IMR-90 (cell line): ENCODE results near the gene TREH. TPM values are rescaled to one million over a fixed set of nuclear protein-coding genes. Genes with fewer than 3 reads are reported as not detected.

Source experiments
- ATAC-seq: fragments of 200-7000 bp; cut with Tn5 transposase; 2 replicates; pipeline ENCODE4 v1.9.1; 2020; ENCODE audit warnings: low read depth, mild to moderate bottlenecking, moderate library complexity
- BruUV-seq: library from RNA; stranded (reverse); fragments of 400-500 nt; replicated peaks from 2 replicates; lab custom pipeline; 2021; lab: Mats Ljungman, UMichigan
- CTCF ChIA-PET: fragments of 300-600 bp; formaldehyde crosslinking; extraction: SDS; loops from one replicate; lab custom pipeline; 2021; ENCODE audit warnings: antibody characterized with exemption; lab: Yijun Ruan, JAX
- POLR2A ChIA-PET: fragments of 300-600 bp; sonication (Branson Sonifier 250); formaldehyde crosslinking; loops from one replicate; lab custom pipeline; 2022; ENCODE audit warnings: antibody characterized with exemption; ENCODE audit not compliant: unreplicated experiment; lab: Charles Lee
- DNase-seq: peaks from one replicate; pipeline ENCODE4 v3.0.0; 2013
- H2AFZ ChIP-seq: replicated peaks from 2 replicates; pipeline ENCODE3; 2013; ENCODE audit warnings: low read length, mild to moderate bottlenecking; ENCODE audit not compliant: poor library complexity
- H2AK5ac ChIP-seq: 2 replicates; pipeline ENCODE4 v1.6.1; 2013; ENCODE audit warnings: low read depth, low read length, inconsistent platforms
- H2AK9ac ChIP-seq: replicated peaks from 2 replicates; pipeline ENCODE3; 2013; ENCODE audit warnings: mild to moderate bottlenecking, low read depth, low read length, moderate library complexity; ENCODE audit not compliant: poor library complexity
- H2BK120ac ChIP-seq: 2 replicates; pipeline ENCODE4 v1.6.1; 2013; ENCODE audit warnings: low read depth, low read length, inconsistent platforms
- H2BK15ac ChIP-seq: 3 replicates; pipeline ENCODE4 v1.6.1; 2013; ENCODE audit warnings: low read depth, low read length, inconsistent platforms
- H2BK20ac ChIP-seq: 2 replicates; pipeline ENCODE4 v1.6.1; 2013; ENCODE audit warnings: low read depth, mild to moderate bottlenecking, inconsistent platforms, low read length, moderate library complexity
- H2BK5ac ChIP-seq: 2 replicates; pipeline ENCODE4 v1.6.1; 2013; ENCODE audit warnings: mild to moderate bottlenecking, low read depth, low read length, inconsistent platforms; ENCODE audit not compliant: poor library complexity, severe bottlenecking
- H3K14ac ChIP-seq: replicated peaks from 2 replicates; pipeline ENCODE4 v1.6.1; 2013; ENCODE audit warnings: low read depth, low read length, inconsistent platforms
- H3K18ac ChIP-seq: 2 replicates; pipeline ENCODE4 v1.6.1; 2013; ENCODE audit warnings: low read depth, low read length, control low read depth
- H3K23ac ChIP-seq: 2 replicates; pipeline ENCODE4 v1.6.1; 2013; ENCODE audit warnings: low read depth, low read length, inconsistent platforms
- H3K27ac ChIP-seq: 2 replicates; pipeline ENCODE4 v1.5.1; 2013; ENCODE audit warnings: mild to moderate bottlenecking, control low read depth, low read length; ENCODE audit not compliant: insufficient read depth
- H3K27me3 ChIP-seq: 2 replicates; pipeline ENCODE4 v1.6.1; 2013; ENCODE audit warnings: low read length; ENCODE audit not compliant: control insufficient read depth, insufficient read depth
- H3K36me3 ChIP-seq: 2 replicates; pipeline ENCODE4 v1.6.1; 2013; ENCODE audit warnings: low read length, mixed read lengths; ENCODE audit not compliant: control insufficient read depth, insufficient read depth
- H3K4ac ChIP-seq: 2 replicates; pipeline ENCODE4 v1.6.1; 2013; ENCODE audit warnings: low read depth, low read length, inconsistent platforms
- H3K4me1 ChIP-seq: 2 replicates; pipeline ENCODE4 v1.6.1; 2013; ENCODE audit warnings: low read length, mixed read lengths; ENCODE audit not compliant: control insufficient read depth, insufficient read depth
- H3K4me2 ChIP-seq: 2 replicates; pipeline ENCODE4 v1.6.1; 2013; ENCODE audit warnings: low read depth, mild to moderate bottlenecking, control low read depth, low read length, moderate library complexity
- H3K4me3 ChIP-seq: 2 replicates; pipeline ENCODE4 v1.5.1; 2013; ENCODE audit warnings: low read depth, mild to moderate bottlenecking, control low read depth, low read length, moderate library complexity; ENCODE audit not compliant: insufficient read depth
- H3K56ac ChIP-seq: 2 replicates; pipeline ENCODE4 v1.6.1; 2013; ENCODE audit warnings: low read length, inconsistent platforms; ENCODE audit not compliant: insufficient read depth; ENCODE audit errors: extremely low read depth
- H3K79me1 ChIP-seq, 2 experiments: 2 replicates each; pipeline ENCODE4 v1.6.1; 2013; ENCODE audit warnings: low read length in 2 of 2, inconsistent platforms in 1 of 2, low read depth in 1 of 2
- H3K9ac ChIP-seq: 2 replicates; pipeline ENCODE4 v1.6.1; 2013; ENCODE audit warnings: low read depth, low read length, control low read depth
- H3K9me1 ChIP-seq: 2 replicates; pipeline ENCODE4 v1.6.1; 2013; ENCODE audit warnings: low read length, inconsistent platforms; ENCODE audit not compliant: insufficient read depth
- H3K9me3 ChIP-seq: 2 replicates; pipeline ENCODE4 v1.6.1; 2013; ENCODE audit warnings: low read length; ENCODE audit not compliant: control insufficient read depth, insufficient read depth
- H4K20me1 ChIP-seq: 2 replicates; pipeline ENCODE4 v1.6.1; 2013; ENCODE audit warnings: low read length, inconsistent platforms; ENCODE audit not compliant: insufficient read depth
- H4K5ac ChIP-seq: 2 replicates; pipeline ENCODE4 v1.6.1; 2013; ENCODE audit warnings: mild to moderate bottlenecking, low read depth, low read length, control low read depth
- H4K8ac ChIP-seq, 2 experiments: 2 replicates each; pipeline ENCODE4 v1.6.1; 2013; ENCODE audit warnings: low read depth in 2 of 2, low read length in 2 of 2, control low read depth in 1 of 2, inconsistent platforms in 1 of 2
- H4K91ac ChIP-seq: 2 replicates; pipeline ENCODE4 v1.6.1; 2013; ENCODE audit warnings: low read depth, low read length, inconsistent platforms; ENCODE audit not compliant: insufficient read depth
- CEBPB ChIP-seq: IDR thresholded peaks from 2 replicates; pipeline ENCODE4 v1.6.1; 2012; ENCODE audit warnings: low read depth, low read length, improper control_type of control experiment
- CHD1 ChIP-seq: IDR thresholded peaks from 2 replicates; pipeline ENCODE4 v1.6.1; 2012; ENCODE audit warnings: low read depth, low read length, improper control_type of control experiment
- ELK1 ChIP-seq: fragments of 150-350 bp; IDR thresholded peaks from 2 replicates; pipeline ENCODE4 v1.6.1; 2016; ENCODE audit warnings: low read depth, mild to moderate bottlenecking, low read length, moderate library complexity, borderline replicate concordance
- FOS ChIP-seq: fragments of 150-350 bp; IDR thresholded peaks from 2 replicates; pipeline ENCODE4 v1.6.1; 2016; ENCODE audit warnings: low read depth, low read length
- MAFK ChIP-seq: IDR thresholded peaks from 2 replicates; pipeline ENCODE4 v1.6.1; 2012; ENCODE audit warnings: low read depth, low read length, improper control_type of control experiment
- MAZ ChIP-seq: IDR thresholded peaks from 2 replicates; pipeline ENCODE4 v1.6.1; 2012; ENCODE audit warnings: low read depth, mild to moderate bottlenecking, low read length, improper control_type of control experiment, moderate library complexity, borderline replicate concordance
- MXI1 ChIP-seq: IDR thresholded peaks from 2 replicates; pipeline ENCODE4 v1.6.1; 2012; ENCODE audit warnings: low read depth, mild to moderate bottlenecking, low read length, moderate library complexity, borderline replicate concordance
- NFE2L2 ChIP-seq: fragments of 150-350 bp; IDR thresholded peaks from 2 replicates; pipeline ENCODE4 v1.6.1; 2016; ENCODE audit warnings: low read depth, mild to moderate bottlenecking, low read length
- POLR2A ChIP-seq: IDR thresholded peaks from 2 replicates; pipeline ENCODE4 v1.6.1; 2012; ENCODE audit warnings: mild to moderate bottlenecking, low read depth, low read length
- RAD21 ChIP-seq: IDR thresholded peaks from 2 replicates; pipeline ENCODE4 v1.6.1; 2012; ENCODE audit warnings: low read length, improper control_type of control experiment
- RCOR1 ChIP-seq: IDR thresholded peaks from 2 replicates; pipeline ENCODE4 v1.6.1; 2012; ENCODE audit warnings: mild to moderate bottlenecking, low read length, improper control_type of control experiment; ENCODE audit not compliant: insufficient replicate concordance
- RFX5 ChIP-seq: IDR thresholded peaks from 2 replicates; pipeline ENCODE4 v1.8.0; 2012; ENCODE audit warnings: low read depth, mild to moderate bottlenecking, low read length, moderate library complexity
- SMC3 ChIP-seq: fragments of 150-350 bp; IDR thresholded peaks from 2 replicates; pipeline ENCODE4 v1.6.1; 2016; ENCODE audit warnings: low read depth, mild to moderate bottlenecking, antibody characterized with exemption, low read length, moderate library complexity
- WGBS, 2 experiments: methylation state at CpG; one replicate each; pipeline versions ENCODE4 v1.1.5 to v1.1.7; 2013; ENCODE audit warnings: missing lambda C conversion rate in 2 of 2; ENCODE audit not compliant: insufficient read length in 1 of 2; ENCODE audit errors: extremely low coverage in 2 of 2; 5-methylcytosine and 5-hydroxymethylcytosine counted together
- dilution Hi-C: fragments of 300-500 bp; cut with HindIII; formaldehyde crosslinking; loops from one replicate; pipeline ENCODE4 v1.14.3; 2018; ENCODE audit warnings: low sequenced_read_pairs; ENCODE audit not compliant: unreplicated experiment
- in situ Hi-C: fragments of 300-500 bp; cut with MboI; formaldehyde crosslinking; loops from 3 replicates; pipeline ENCODE4 v1.14.3; 2019; ENCODE audit warnings: low sequenced_read_pairs, inconsistent platforms, mixed read lengths
- intact Hi-C: fragments of 100-400 bp; cut with micrococcal nuclease; formaldehyde crosslinking; loops from 2 replicates; pipeline ENCODE4 v1.10.0; 2022
- polyA plus RNA-seq, 3 experiments: library from polyadenylated mRNA; depleted of rRNA; stranded (reverse); fragments of >200 nt; gene quantifications; 2 replicates each; pipeline ENCODE4 v1.2.3, GENCODE V29; 2012; ENCODE audit warnings: low replicate concordance in 1 of 3
- total RNA-seq: library from RNA; depleted of rRNA; stranded (reverse); fragments of >200 nt; gene quantifications from 2 replicates; pipeline ENCODE4 v1.2.3, GENCODE V29; 2012
- TF ChIP-seq, protein P1 (sequence below): conservative IDR thresholded peaks from 2 replicates; pipeline ENCODE4 v1.5.1; 2012; ENCODE audit warnings: mild to moderate bottlenecking, low read depth, low read length, improper control_type of control experiment
- TF ChIP-seq, protein P2 (sequence below): fragments of 150-350 bp; IDR thresholded peaks from 2 replicates; pipeline ENCODE4 v1.6.1; 2017; ENCODE audit warnings: mild to moderate bottlenecking, antibody characterized with exemption, low read length, low read depth

The TREH gene
- total and polyA plus RNA-seq, 2 of the 4 experiments (the other 2 are of a cell fraction), result not detected

- Histone ChIP-seq H2AFZ (no peak overlapping the region), H3K36me3 (peaks cover 38% of the 10 kb centered on the region), H3K4me2 (no peak overlapping the region), H2BK120ac (peak overlapping the region; percentile 57), H4K8ac (peak overlapping the region in 1 of 2 experiments; percentile 58; a peak in 1 of 4 replicates), H3K56ac (no peak overlapping the region; the same call in 1 of the 2 replicates), H3K4ac (peak overlapping the region; percentile 65), H2AK5ac (peak overlapping the region; percentile 79; the same call in 1 of the 2 replicates), H2BK5ac (peak overlapping the region; percentile 58), H3K4me1 (peaks cover 35% of the 10 kb centered on the region), H3K9ac (no peak overlapping the region), H3K23ac (peak overlapping the region; percentile 85), H3K9me1 (peaks cover 38% of the 10 kb centered on the region), H2AK9ac (peak overlapping the region; percentile 23), H2BK15ac (peak overlapping the region; percentile 46; the same call in 2 of the 3 replicates), H4K91ac (peak overlapping the region; percentile 14; the same call in 1 of the 2 replicates), H4K20me1 (peaks cover 13% of the 10 kb centered on the region), H3K14ac (no peak overlapping the region), H2BK20ac (peak overlapping the region; percentile 33; the same call in 1 of the 2 replicates), H3K27ac (peak overlapping the region; percentile 26), H4K5ac (no peak overlapping the region), H3K27me3 (no peaks in the 10 kb centered on the region), H3K4me3 (no peak overlapping the region), H3K79me1 (peaks cover 26 to 55% of the 10 kb centered on the region in 2 experiments; a peak in 3 of 4 replicates), H3K18ac (no peak overlapping the region), H3K9me3 (no peaks in the 10 kb centered on the region)
- in situ Hi-C loops, result no loop called here
- ChIA-PET POLR2A (no interaction called here), CTCF (no interaction called here)
- TF ChIP-seq ELK1, result no peak
- TF ChIP-seq CHD1, result no peak
- TF ChIP-seq, protein P1, sequence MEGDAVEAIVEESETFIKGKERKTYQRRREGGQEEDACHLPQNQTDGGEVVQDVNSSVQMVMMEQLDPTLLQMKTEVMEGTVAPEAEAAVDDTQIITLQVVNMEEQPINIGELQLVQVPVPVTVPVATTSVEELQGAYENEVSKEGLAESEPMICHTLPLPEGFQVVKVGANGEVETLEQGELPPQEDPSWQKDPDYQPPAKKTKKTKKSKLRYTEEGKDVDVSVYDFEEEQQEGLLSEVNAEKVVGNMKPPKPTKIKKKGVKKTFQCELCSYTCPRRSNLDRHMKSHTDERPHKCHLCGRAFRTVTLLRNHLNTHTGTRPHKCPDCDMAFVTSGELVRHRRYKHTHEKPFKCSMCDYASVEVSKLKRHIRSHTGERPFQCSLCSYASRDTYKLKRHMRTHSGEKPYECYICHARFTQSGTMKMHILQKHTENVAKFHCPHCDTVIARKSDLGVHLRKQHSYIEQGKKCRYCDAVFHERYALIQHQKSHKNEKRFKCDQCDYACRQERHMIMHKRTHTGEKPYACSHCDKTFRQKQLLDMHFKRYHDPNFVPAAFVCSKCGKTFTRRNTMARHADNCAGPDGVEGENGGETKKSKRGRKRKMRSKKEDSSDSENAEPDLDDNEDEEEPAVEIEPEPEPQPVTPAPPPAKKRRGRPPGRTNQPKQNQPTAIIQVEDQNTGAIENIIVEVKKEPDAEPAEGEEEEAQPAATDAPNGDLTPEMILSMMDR, result no peak
- no peak for TF ChIP-seq MAFK
- TF ChIP-seq POLR2A, result no peak
- TF ChIP-seq SMC3, result no peak
- no peak for TF ChIP-seq CEBPB
- TF ChIP-seq RCOR1, result no peak
- TF ChIP-seq, protein P2, sequence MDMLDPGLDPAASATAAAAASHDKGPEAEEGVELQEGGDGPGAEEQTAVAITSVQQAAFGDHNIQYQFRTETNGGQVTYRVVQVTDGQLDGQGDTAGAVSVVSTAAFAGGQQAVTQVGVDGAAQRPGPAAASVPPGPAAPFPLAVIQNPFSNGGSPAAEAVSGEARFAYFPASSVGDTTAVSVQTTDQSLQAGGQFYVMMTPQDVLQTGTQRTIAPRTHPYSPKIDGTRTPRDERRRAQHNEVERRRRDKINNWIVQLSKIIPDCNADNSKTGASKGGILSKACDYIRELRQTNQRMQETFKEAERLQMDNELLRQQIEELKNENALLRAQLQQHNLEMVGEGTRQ, result no peak
- TF ChIP-seq RAD21, result no peak
- no peak for TF ChIP-seq MAZ
- TF ChIP-seq FOS, result no peak
- TF ChIP-seq RFX5, result no peak
- TF ChIP-seq NFE2L2, result no peak
- TF ChIP-seq MXI1, result no peak
- intact Hi-C loops, result no loop called here
- ATAC-seq (no peak), DNase-seq (no peak)
- no TSS peak for BruUV-seq
- dilution Hi-C loops, result no loop called here
- WGBS, 2 experiments, result no CpG with 5 or more reads among the region's 7 CpGs
These were observed 64.9 kb downstream of the TREH start for GRCh38 chr11:118614511-118614910.
